ENCODE data around the gene CCN5. TPM values are rescaled to one million over a fixed set of nuclear protein-coding genes. Genes with fewer than 3 reads are reported as not detected.
A peak's percentile ranks its signal among the peaks of the same experiment; 100 is the strongest.
"Not testable (repeated sequence)": the region's sequence is repeated elsewhere in the genome, so short reads cannot be mapped to it uniquely, and the experiment has no call there.

The CCN5 gene
- polyA plus RNA-seq, 10 donors: 0.07 to 0.21 (median 0.13) TPM

DNA sequence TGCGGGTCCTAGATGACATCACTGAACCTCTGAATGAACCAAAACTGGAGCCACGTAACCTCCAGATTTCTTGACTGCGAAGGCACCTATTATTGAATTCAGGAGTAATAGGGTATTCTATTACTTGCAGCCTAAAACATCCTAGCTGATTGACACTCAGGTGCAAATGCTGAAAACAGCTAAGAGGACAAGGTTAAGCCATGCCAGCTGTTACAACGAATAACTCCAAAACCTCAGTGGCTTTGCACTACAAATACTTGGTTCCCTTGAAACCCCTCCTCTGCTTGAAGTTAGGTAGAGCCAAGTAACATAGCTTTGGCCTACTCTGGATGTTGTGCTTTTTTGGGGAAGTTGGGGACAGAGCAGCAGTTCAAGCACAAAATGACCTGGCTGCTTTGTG lies 21.0 kb upstream of the CCN5 start:
- no peak for DNase-seq

DNA sequence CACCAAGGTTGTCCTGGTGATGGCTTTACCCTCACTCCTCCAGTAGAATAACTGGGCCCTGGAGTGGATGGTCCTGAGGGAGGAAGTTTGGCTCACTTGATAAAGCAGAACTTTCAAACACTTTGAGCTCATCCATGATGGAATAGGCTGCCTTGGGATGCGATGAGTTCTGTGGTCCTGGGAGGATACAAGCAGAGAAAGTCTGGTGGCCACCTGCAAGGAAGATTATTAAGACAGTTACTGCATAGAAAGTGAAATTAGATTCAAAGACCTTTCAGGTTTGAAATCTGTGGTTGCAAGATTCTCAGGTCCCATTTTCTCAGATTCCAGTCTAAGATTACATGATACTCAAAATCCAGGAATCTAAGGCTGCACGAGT lies 19.9 kb upstream of the CCN5 start:
- DNase-seq: no peak

DNA sequence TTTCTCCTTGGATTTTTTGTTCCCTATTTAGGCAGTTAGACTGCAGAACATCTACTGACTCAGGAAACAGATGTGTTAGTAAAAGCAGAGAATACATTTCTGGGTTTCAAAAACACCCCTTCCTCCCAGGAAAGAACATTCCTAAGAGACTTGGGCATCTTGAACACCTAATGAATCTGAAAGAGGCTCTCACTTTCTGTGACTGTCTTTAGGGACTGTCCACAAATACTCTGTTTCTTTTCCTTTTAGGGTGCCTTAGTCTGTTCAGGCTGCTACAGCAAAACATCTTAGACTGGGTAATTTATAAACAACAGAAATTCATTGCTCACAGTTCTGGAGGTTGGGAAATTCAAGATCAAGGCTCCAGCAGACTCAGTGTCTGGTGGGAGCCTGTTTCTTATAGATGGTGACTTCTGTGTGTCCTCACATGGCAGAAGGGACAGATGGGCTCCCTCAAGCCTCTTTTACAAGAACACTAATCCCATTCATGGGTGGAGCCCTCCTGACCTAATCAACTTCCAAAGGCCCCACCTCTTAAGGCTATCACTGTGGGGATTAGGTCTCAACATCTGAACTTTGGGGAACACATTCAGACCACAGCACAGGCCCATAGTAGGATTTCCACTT lies 19.4 kb upstream of the CCN5 start:
- DNase-seq: peak in 2 of 3 donors; percentile 28 to 51

DNA sequence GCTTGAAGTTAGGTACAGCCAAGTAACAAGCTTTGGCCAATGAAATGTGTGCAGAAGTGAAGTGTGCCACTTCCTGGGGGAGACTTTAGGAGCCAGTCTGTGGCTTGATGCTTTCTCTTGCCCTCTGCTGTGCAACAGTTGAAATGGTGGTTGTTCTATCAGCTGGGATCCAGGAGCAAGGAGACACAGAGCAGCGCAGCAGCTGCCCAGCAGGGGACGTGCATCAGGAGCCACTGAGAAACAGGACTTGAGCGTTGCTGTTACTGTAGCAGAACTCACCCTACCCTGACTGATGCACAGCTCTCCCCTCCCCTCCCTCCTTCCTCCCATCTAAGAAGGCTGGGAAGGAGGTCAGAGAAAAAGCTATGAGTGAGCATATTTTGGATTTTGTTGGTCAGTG lies 18.9 kb upstream of the CCN5 start:
- no peak for DNase-seq

DNA sequence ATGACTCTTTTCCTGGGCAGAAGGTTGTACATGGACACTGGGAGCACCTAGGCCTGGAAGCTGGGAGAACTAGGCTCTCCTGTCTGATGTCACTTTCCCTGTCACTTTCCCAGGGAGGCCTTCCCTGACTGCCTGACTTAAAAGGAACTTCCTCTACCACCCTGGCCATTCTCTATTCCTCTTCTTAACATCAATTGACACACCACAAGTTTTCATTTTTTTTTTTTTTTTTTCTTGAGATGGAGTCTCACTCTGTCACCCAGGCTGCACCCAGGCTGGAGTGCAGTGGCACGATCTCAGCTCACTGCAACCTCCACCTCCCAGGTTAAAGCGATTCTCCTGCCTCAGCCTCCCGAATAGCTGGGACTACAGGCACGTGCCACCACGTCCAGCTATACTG lies 18.1 kb upstream of the CCN5 start:
- DNase-seq: not testable (repeated sequence)

DNA sequence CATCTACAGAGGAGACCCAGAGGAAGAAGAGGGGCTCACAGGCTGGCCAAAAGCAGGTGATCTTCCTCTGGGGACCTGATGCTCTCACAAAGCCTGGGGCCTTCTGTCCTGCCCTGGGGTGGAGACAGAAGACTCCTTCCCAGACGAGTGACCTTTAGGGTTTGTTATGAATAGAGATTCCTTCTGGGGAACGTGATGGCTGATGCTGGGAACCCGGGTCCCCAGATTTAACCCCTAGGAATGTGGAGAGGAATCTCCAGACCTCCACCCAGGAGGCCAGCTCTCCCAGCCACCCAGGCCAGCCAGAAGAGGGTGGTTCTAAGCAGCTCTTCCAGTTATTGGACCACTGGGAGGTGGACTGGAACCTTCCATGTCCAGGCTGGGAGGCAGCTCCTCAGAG lies 16.8 kb upstream of the CCN5 start:
- no peak for DNase-seq

DNA sequence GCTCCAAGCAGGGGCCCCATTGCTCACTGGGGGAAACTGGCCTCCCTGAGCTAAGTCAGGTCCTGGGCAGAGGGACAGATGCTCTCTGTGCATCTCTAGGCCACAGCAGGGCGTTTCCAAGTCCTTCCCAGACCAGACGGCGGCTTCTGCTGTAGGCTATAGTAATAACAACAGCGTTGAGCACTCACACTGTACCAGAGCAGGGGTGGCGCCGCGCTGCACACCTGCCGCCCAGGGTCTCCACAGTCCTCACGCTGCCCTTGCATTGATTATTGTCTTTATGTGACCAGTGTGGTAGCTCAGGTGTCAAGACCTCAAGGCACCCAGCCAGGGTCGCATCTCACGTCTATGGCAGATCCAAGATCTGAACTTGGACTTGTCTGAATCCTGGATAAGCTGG lies 14.9 kb upstream of the CCN5 start:
- no peak for DNase-seq

DNA sequence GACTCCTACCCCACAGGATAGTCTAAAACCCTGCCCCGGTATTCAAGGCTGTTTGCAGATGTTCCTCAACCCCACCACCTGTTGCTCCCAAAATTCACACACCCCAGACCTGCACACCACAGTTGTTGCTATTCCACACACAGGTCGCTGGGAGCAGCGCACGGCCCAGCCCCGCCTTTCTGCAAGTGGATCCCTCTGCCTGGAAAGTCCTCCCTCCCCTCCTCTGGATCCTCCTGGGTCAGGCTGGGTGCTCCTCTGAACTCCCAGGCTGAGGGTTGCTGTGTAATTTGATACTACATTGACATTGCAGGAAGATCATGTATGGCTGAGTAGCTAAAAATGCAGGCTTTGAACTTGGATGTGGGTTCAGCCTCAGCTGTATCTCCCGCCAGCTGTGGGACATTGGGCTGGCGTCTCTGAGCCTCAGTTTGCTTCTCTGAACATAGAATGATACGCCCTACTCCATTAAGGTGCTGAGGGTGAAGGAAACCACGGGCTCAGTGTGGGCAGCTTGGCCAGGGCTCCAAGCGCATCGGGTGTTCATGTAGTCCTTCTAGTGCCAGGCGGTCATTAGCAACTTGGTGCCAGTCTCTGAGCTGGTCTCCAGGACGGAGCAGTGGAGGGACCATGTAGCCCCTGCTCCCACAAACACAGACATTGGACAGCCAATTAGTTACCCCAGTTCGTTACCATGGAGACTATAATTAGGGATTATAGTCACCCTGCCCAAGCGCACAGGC lies 13.9 kb upstream of the CCN5 start:
- DNase-seq: peak in 1 of 3 donors; percentile 52

DNA sequence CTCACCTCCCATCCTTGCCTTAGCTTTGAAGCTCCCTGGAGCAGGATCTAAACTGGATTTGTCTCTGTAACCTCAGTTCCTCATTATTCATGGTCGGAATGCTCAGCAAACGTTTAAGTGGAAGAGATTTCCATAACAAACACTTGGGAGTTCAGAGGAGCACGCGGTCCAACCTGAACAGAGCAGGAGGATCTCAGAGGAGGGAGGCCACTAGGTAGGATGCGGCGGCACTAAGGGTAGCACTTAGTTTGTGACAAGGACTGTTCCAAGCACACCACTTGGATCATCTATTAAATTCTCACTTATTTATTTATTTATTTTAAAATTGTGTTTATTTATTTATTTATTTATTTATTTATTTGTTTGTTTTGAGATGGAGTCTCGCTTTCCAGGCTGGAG lies 13.3 kb upstream of the CCN5 start:
- DNase-seq: peak in 1 of 3 donors; percentile 26

DNA sequence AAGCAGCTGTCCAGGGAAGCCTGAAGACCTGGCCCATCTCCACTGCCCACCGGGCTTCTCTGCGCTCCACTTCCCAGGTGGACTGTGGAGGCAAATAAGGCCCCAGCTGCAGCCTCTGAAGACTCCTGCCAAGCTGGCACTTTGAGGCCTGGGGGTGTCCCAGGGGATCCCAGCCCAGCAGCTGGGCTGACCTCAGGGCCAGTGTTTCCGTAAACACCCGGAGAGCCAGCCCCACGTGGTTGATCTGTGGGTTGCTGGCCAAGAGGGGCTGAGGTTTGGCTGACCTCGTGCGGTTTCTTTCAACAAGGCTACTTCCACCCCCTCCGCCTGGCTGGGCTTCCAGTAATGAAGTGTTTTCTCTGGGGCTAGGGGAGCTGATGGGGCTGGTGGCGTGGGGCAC lies 12.4 kb upstream of the CCN5 start:
- peak; percentile 69 to 91 (median 79) for DNase-seq

DNA sequence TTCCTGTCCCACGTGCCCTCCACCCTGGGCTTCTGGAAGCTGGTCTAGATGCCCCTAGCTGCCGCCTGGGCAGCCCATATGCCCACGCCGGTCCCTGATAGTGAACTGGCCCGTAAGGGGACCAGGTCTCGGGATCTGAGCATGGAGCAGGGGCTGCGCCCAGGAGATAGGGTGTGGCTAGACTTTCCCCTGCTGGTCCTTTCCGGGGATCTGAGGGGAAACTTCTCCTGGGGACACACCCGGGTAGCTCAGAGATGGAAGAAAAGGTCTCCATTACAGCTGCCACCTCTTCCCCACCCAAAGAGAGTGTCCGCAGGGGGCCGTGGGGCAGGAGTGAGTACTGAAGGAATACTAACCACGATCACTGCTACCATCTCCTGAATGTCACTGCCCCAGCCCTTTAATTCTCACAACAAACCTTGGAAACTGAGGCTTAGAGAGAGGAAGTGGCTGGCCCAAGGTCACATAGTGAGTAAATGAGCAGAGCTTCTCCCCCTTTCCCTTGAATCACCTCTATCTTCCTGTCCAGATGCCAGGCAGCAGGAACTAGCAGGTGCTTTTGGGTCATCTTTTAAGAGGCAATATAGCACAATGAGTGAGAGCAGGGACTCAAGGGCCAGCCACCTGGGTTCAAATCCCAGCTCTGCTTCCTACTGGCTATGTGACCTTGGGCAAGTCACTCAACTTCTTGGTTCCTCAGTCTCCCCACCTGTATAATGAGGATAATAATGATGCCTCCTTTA lies 11.8 kb upstream of the CCN5 start:
- DNase-seq: no peak

DNA sequence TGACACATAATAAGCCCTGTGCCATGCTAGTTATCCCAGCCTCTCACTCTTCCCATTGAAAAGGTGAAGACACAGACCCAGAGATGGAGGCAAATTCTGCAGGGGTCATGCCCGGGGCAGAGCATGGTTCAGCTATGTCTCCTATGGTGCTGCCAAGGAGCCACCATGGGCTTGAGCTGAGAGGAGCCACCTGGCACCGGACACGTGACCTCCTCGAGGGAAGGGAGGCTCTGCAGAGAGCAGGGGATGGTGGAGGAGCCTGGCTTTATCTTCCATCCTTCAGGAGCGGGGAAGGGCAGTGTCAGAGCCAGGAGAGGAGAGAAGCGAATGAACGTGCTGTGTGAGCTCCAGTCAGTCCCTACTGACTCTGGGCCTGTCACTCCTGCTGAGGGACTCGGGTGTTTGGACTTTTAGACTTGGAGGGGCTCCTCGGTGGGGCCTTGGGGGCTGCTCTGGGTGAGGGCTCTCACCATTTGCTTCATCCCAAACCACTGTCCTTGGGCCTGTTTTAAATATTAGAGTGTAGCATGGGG lies 11.1 kb upstream of the CCN5 start:
- DNase-seq: peak in 1 of 3 donors; percentile 13

DNA sequence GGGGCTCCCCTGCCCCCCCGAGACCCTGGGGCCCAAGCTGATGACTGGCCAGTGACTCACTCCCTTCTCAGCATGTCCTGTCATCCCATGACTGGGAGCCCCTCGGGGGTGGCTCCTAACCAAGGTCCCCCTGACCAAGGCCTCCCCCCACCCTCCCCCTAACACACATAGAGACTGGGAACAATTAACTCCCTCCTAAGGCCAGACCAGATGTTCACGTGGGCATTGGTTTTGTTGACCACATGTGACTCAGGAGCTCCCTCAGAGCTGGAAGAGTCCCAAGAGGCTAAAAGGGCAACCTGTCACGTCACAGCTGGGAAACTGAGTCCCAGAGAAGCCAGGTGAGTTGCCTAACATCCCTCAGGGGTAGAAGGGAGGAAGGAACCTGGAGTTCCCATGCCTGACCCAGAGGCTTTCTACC lies 10.6 kb upstream of the CCN5 start:
- DNase-seq: no peak

DNA sequence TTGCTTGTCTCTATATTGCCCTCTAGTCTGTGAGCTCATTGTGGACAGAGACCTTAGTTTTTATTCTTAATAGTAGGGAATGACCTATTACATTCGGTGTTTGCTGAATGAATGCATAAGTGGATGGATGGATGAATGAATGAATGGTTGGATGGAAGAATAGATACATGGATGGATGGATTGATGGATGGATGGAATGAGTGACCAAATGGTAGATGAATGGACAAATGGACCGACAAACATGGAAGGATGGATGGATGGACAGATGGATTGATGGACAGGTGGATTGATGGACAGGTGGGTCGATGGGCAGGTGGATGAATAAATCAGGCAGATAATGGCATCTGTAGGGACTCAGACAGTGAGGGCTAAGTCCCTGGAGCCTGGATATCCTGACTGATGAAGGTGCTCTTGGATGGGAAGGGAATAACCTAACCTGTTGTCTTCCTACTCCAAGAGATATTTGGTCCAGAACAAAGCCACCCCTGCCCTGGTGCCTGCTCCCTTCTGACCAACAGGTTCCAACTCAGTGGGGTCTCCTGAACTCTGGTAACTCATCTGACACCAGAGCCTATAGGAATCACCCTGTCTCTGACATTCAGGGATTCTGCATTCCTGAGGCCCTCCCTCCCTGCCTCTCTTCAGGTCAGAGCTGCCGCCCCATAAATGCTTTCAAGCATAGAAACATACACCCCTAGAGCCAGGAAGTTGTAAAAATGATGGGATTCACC lies 9.6 kb upstream of the CCN5 start:
- no peak for DNase-seq

DNA sequence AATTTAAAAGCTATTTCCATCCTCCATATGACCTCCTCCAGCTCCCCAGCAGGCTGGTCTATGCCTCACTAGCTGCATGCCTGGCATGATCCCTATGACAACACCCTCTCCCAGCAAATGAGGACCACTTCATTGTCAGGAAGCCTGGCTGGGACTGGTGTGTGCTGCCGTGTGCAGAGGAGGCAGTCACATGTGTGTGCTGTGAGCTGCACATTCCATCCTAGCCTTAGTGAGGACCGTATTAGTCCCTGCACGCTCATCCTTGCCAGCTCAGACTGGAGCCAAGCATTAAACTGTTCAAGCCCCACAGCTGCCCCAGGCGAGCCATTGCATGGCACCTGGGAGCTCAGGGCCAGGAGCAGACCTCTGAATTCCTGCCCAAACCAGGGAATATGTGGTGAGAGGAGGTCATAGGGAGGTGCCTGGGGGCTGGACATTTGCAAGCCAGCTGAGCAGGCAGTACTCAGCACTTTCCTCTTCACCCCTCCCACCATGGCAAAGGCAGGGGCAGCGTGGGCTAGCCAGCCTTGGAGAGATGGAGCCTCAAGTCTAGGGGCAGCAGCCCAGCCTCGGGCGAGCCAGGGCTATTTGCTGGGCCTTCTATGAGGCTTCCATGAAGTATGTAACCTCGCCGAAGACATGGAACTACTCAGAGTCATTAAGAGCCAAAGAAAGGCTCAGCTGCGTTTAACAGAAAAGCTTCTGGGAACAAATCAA lies 8.7 kb upstream of the CCN5 start:
- DNase-seq: peak; percentile 53 to 84 (median 68)

DNA sequence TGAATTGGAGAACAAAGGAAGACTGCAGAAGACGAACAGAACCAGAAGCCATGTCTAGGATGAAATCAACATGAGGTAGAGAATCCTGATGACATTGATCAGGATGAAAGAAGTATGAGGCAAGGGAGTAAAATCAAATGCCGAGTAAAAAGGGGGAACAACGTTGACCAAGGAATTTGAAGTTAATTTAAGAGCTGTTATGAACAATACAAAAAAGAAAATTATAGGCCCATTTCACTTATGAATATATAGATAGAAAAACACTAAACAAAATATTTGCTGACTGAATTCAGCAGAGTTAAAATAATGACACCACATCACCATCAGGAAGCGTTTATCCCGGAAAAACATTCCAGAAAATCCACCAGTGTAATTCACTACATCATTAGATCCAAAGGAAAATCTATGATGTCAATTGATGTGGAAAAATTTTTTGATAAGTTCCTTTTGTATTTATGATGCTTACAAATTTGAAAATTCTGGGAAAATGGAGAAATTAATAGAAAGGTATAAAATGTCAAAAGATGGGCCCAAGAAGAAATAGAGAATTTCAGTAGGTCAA lies 8.1 kb upstream of the CCN5 start:
- no peak for DNase-seq

DNA sequence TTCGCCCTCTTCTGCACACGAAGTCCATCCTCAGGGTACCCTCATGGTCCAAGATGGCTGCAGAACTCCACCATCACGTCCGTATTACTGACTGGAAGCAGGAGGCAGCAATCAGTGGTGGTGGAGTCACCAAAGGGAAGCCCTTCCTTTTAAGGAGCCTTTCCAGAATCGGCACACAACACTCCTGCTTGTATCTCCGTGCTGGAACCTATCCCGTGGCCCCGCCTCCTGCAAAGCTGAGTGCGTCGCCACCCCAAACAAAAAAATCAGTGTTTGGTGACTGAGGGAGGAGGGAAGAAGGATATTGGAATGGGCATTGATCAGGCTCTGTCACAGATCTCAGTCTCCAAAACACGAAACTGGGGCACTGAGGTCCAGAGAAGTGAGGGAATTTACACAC lies 5.8 kb upstream of the CCN5 start:
- no peak for DNase-seq

DNA sequence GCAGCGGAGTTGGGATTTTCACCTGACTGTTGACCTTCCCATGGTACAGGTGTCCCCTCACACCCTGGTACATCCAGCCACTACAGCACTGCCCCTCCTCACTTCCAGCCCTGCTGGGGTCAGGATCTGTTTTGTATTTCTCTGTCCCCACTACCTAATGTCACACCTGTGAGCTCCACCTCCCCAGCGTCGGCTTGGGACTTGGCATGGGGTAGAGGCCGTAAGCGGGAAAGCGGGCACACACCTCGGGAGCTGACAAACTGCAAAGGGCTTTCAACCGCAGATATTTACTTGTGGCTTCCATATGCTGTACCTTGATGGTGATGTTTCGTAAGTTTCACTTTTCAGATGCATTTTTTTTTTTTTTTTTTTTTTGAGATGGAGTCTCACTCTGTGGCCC lies 5.4 kb upstream of the CCN5 start:
- DNase-seq: no peak

DNA sequence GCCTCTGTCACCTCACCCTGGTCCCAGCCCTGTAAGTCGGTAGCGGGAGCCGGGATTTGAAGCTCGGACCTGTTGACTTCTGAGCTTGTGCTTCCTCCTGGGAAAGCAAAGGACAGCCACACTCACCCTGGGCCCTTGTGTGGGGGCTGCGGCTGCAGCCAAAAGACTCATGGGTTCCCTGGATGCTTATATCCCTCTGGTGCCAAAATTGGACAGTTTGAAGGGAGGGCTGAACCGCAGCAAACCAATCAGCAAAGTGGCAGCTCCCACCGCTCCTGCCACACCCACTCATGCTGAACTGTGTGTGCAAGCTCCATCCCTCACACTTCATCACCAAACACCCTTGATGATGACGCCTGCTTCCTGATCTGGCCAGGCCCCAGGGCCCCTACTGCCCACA lies 3.9 kb upstream of the CCN5 start:
- DNase-seq: no peak

DNA sequence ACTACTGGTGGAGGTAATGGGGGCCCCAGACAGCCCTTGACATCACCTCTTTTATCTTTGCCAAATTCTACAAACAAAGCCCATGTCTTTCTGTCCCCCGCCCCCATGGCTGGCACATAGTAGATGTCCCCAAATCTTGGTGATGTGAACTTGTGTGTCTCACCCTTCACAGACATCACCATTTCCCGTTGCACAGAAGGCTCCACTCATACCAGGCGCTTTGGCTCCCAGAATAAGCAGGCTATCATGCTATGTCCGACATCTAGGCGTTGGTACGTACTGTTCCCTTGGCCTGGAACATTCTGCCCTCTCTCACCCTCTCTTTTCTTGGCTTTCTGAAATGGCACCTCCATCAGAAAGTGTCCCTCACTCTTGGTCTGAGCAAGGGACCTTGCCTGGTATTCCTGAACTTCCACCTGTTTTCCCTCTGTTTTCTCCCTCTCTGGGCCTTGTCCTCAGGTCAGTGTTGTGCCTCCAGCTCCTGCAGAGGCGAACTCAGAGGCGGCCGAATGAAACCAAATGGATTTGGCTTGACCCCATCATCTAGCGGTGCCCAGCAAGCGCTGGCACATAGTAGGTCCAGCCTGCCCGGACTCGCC lies 968 bp upstream of the CCN5 start:
- DNase-seq: no peak

Data from muscle of back (tissue), 11 donors.